ENCODE measurements around the gene ETFBKMT. TPM values are rescaled to one million over a fixed set of nuclear protein-coding genes. Genes with fewer than 3 reads are reported as not detected.

Gene ETFBKMT, protein sequence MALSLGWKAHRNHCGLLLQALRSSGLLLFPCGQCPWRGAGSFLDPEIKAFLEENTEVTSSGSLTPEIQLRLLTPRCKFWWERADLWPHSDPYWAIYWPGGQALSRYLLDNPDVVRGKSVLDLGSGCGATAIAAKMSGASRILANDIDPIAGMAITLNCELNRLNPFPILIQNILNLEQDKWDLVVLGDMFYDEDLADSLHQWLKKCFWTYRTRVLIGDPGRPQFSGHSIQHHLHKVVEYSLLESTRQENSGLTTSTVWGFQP
- total RNA-seq (1 to 10 TPM; 1.5 to 1.8 TPM), polyA plus RNA-seq (1 to 10 TPM; 1.3 to 2.2 TPM)

DNA sequence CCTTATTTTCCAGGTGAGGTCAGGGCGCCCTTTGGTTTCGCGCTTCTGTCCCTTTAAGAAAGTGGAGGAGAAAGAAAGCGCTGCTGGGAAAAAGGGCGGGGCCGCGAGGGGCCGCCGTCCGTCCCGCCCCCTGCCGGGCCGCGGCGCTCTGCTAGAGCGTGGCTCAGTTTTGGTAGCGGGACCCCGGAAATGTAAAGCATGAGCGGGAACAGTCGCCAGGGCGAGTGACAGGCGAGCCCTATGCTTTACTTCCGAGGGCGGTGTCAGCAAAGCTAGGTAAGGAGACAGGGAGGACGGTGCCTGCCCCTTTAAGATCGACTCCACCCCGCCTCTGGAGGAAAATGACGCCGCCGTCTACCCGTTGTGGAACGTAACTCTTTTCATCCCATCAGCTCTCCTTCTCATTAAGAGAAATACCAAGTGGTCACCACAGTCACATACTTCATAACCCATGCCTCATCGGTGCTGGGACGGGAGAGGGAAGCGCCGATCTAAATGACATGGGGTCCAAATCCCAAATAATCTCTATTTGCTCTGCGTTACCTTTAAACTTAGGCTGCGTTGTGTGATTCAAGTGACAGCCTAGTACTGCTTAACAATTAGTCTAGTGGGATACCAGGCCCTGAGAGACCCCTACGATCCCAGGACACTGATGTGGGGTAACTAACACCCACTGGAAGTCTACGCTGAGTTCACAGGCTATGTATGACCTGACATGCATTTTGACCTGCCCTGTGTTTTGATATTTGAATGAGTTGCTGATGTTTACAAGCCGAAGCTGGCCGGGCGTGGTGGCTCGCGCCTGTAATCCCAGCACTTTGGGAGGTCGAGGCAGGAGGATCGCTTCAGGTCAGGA lies at the start of gene ETFBKMT:
ETFBKMT (plus strand) TSS at position 602 of the 856 bp plus-strand sequence. CDS start 2,266 bp downstream, outside the sequence.
- CTCF ChIA-PET (ENCODE audit: partially characterized antibody), result interaction anchor here (0.6 to 2.2 kb wide), 7 partner anchors 9 to 1096 kb away, joined by 3 to 9 read pairs (median 3); partner anchors contain the start of gene YARS2
- peak; percentile 91 to 97 (median 94) for DNase-seq
- peaks cover 4 to 5% of the 10 kb centered on the region in 2 donors for H3K36me3 Mint-ChIP-seq

GRCh38 chr12:31612819-31613218 lies 46.7 kb upstream of the ETFBKMT start:
- POLR2A ChIA-PET (ENCODE audit: partially characterized antibody), result no interaction called here
- Mint-ChIP-seq H3K4me1 (no peaks in the 10 kb centered on the region), H3K27me3 (peaks cover 4 to 13% of the 10 kb centered on the region in 2 donors), H3K36me3 (no peaks in the 10 kb centered on the region), H3K27ac (no peak overlapping the region), H3K9me3 (peaks cover 2 to 15% (median 11%) of the 10 kb centered on the region in 8 donors), H3K4me3 (peak overlapping the region in 1 of 8 donors; percentile 72)
- no peak for DNase-seq
- no peaks in the 10 kb centered on the region for H3K36me3 ChIP-seq (ENCODE audit: insufficient read depth, low read length)
- no peaks in the 10 kb centered on the region for H3K4me1 ChIP-seq (ENCODE audit: insufficient read depth, low read length)
- CTCF ChIA-PET (ENCODE audit: partially characterized antibody), result no interaction called here
- no peak overlapping the region for H3K27ac ChIP-seq (ENCODE audit: low read depth, low read length)
- intact Hi-C loops (cut with micrococcal nuclease), result no loop called here
- no peaks in the 10 kb centered on the region for H3K9me3 ChIP-seq (ENCODE audit: control insufficient read depth in 1 of 2, low read length in 2 of 2)
- no peaks in the 10 kb centered on the region for H3K27me3 ChIP-seq (ENCODE audit: insufficient read depth, low read length)
- no peak overlapping the region for H3K4me3 ChIP-seq (ENCODE audit: low read length in 2 of 2)

More for the DNA sequence above, at the start of gene ETFBKMT:
- no peaks in the 10 kb centered on the region for H3K9me3 ChIP-seq (ENCODE audit: control insufficient read depth in 1 of 2, low read length in 2 of 2)
- no peaks in the 10 kb centered on the region for H3K9me3 Mint-ChIP-seq
- H3K27ac ChIP-seq (ENCODE audit: low read depth, low read length), result peak within 1 kb of the TSS; percentile 86
- H3K4me3 Mint-ChIP-seq, result peak within 1 kb of the TSS; percentile 92 to 99 (median 94)
- H3K4me1 Mint-ChIP-seq, result peaks cover 8 to 21% (median 14%) of the 10 kb centered on the region in 4 donors
- peak within 1 kb of the TSS; percentile 86 to 89 for H3K4me3 ChIP-seq (ENCODE audit: low read length in 2 of 2)
- no peaks in the 10 kb centered on the region for H3K27me3 ChIP-seq (ENCODE audit: insufficient read depth, low read length)
- POLR2A ChIA-PET (ENCODE audit: partially characterized antibody), result interaction anchor here (0.6 to 3.5 kb wide), 22 partner anchors 23 to 1098 kb away, joined by 3 to 49 read pairs (median 4); partner anchors contain the start of genes AMN1, DNM1L, RESF1 and YARS2
- H3K36me3 ChIP-seq (ENCODE audit: insufficient read depth, low read length), result no peaks in the 10 kb centered on the region
- H3K4me1 ChIP-seq (ENCODE audit: insufficient read depth, low read length), result peaks cover 17% of the 10 kb centered on the region
- no peaks in the 10 kb centered on the region for H3K27me3 Mint-ChIP-seq
- H3K27ac Mint-ChIP-seq, result peak within 1 kb of the TSS; percentile 91 to 99 (median 98)
- intact Hi-C loops (cut with micrococcal nuclease), result loop anchor here (1.0 to 2.0 kb wide), 6 partner anchors 70 to 1020 kb away; partner anchors contain the start of genes AMN1, BICD1, DNM1L and RESF1

- no peaks in the 10 kb centered on the region for H3K36me3 Mint-ChIP-seq
- ChIA-PET CTCF (ENCODE audit: partially characterized antibody) (no interaction called here), POLR2A (ENCODE audit: partially characterized antibody) (no interaction called here)
- H3K27ac ChIP-seq (ENCODE audit: low read depth, low read length), result no peak overlapping the region
- no peaks in the 10 kb centered on the region for H3K27me3 ChIP-seq (ENCODE audit: insufficient read depth, low read length)
- H3K36me3 ChIP-seq (ENCODE audit: insufficient read depth, low read length), result no peaks in the 10 kb centered on the region
- no peak overlapping the region for H3K4me3 Mint-ChIP-seq
- H3K9me3 Mint-ChIP-seq, result no peaks in the 10 kb centered on the region
- H3K27ac Mint-ChIP-seq, result no peak overlapping the region
- H3K4me3 ChIP-seq (ENCODE audit: low read length in 2 of 2), result no peak overlapping the region
- intact Hi-C loops (cut with micrococcal nuclease), result no loop called here
- DNase-seq, result no peak
- H3K9me3 ChIP-seq (ENCODE audit: control insufficient read depth in 1 of 2, low read length in 2 of 2), result no peaks in the 10 kb centered on the region
- no peaks in the 10 kb centered on the region for H3K4me1 Mint-ChIP-seq
- peaks cover 9 to 11% of the 10 kb centered on the region in 2 donors for H3K27me3 Mint-ChIP-seq
- no peaks in the 10 kb centered on the region for H3K4me1 ChIP-seq (ENCODE audit: insufficient read depth, low read length)
These were observed 41.1 kb upstream of the ETFBKMT start for GRCh38 chr12:31618228-31619025.

GRCh38 chr12:31620311-31620710 lies 39.2 kb upstream of the ETFBKMT start:
- Histone ChIP-seq H3K4me3 (ENCODE audit: low read length in 2 of 2) (no peak overlapping the region), H3K27me3 (ENCODE audit: insufficient read depth, low read length) (no peaks in the 10 kb centered on the region), H3K4me1 (ENCODE audit: insufficient read depth, low read length) (no peaks in the 10 kb centered on the region), H3K9me3 (ENCODE audit: control insufficient read depth in 1 of 2, low read length in 2 of 2) (no peaks in the 10 kb centered on the region), H3K36me3 (ENCODE audit: insufficient read depth, low read length) (no peaks in the 10 kb centered on the region), H3K27ac (ENCODE audit: low read depth, low read length) (no peak overlapping the region)
- H3K27me3 Mint-ChIP-seq, result peaks cover 9 to 11% of the 10 kb centered on the region in 2 donors
- H3K4me3 Mint-ChIP-seq, result no peak overlapping the region
- no peaks in the 10 kb centered on the region for H3K4me1 Mint-ChIP-seq
- ChIA-PET CTCF (ENCODE audit: partially characterized antibody) (no interaction called here), POLR2A (ENCODE audit: partially characterized antibody) (no interaction called here)
- no peaks in the 10 kb centered on the region for H3K9me3 Mint-ChIP-seq
- H3K27ac Mint-ChIP-seq, result no peak overlapping the region
- no peak for DNase-seq
- H3K36me3 Mint-ChIP-seq, result no peaks in the 10 kb centered on the region
- intact Hi-C loops (cut with micrococcal nuclease), result no loop called here

- Mint-ChIP-seq H3K27ac (no peak overlapping the region), H3K4me3 (no peak overlapping the region), H3K36me3 (no peaks in the 10 kb centered on the region), H3K27me3 (peaks cover 15 to 16% of the 10 kb centered on the region in 2 donors), H3K4me1 (no peaks in the 10 kb centered on the region), H3K9me3 (no peaks in the 10 kb centered on the region)
- no peaks in the 10 kb centered on the region for H3K9me3 ChIP-seq (ENCODE audit: control insufficient read depth in 1 of 2, low read length in 2 of 2)
- no peaks in the 10 kb centered on the region for H3K4me1 ChIP-seq (ENCODE audit: insufficient read depth, low read length)
- POLR2A ChIA-PET (ENCODE audit: partially characterized antibody), result no interaction called here
- CTCF ChIA-PET (ENCODE audit: partially characterized antibody), result no interaction called here
- H3K4me3 ChIP-seq (ENCODE audit: low read length in 2 of 2), result no peak overlapping the region
- no peak for DNase-seq
- H3K27ac ChIP-seq (ENCODE audit: low read depth, low read length), result no peak overlapping the region
- H3K36me3 ChIP-seq (ENCODE audit: insufficient read depth, low read length), result no peaks in the 10 kb centered on the region
- intact Hi-C loops (cut with micrococcal nuclease), result no loop called here
- no peaks in the 10 kb centered on the region for H3K27me3 ChIP-seq (ENCODE audit: insufficient read depth, low read length)
These were observed 37.5 kb upstream of the ETFBKMT start for GRCh38 chr12:31622038-31622437.

DNA sequence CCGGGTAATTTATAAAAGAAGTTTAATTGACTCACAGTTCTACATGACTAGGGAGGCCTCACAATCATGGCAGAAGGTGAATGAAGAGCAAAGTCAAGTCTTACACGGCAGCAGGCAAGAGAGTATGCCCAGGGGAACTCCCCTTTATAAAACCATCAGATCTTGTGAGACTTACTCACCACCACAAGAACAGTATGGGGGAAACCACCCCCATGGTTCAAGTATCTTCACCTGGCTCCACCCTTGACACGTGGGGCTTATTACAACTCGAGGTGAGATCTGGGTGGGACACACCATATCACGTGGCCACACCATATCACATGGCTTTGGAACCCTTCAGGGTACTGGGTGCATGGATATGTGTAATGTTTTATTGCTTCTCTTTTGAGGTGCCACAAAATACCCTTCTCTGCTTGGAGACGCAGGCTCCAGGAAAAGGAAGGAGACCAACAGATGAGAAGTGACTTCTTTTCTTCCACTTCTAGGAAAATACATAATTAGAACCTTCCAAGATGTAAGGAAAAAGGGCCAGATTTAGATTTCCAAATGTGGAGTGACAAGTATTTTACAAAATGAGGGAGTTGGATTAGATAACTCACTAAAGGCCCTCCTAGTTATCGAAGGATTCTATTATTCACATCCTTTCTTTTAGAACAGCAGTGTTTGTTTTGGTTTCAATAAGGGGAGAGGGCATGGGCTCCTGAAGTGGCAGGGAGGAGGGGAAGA lies 33.1 kb upstream of the ETFBKMT start:
- Histone ChIP-seq H3K4me1 (ENCODE audit: insufficient read depth, low read length) (no peaks in the 10 kb centered on the region), H3K9me3 (ENCODE audit: control insufficient read depth in 1 of 2, low read length in 2 of 2) (no peaks in the 10 kb centered on the region), H3K4me3 (ENCODE audit: low read length in 2 of 2) (no peak overlapping the region), H3K36me3 (ENCODE audit: insufficient read depth, low read length) (no peaks in the 10 kb centered on the region), H3K27me3 (ENCODE audit: insufficient read depth, low read length) (no peaks in the 10 kb centered on the region), H3K27ac (ENCODE audit: low read depth, low read length) (no peak overlapping the region)
- Mint-ChIP-seq H3K27ac (no peak overlapping the region), H3K9me3 (no peaks in the 10 kb centered on the region), H3K4me1 (no peaks in the 10 kb centered on the region), H3K36me3 (no peaks in the 10 kb centered on the region), H3K4me3 (no peak overlapping the region), H3K27me3 (peaks cover 10 to 12% of the 10 kb centered on the region in 2 donors)
- ChIA-PET CTCF (ENCODE audit: partially characterized antibody) (interaction anchor here (1.6 kb wide), 1 partner anchor 12 kb away, joined by 5 read pairs; no protein-coding TSS in a partner anchor), POLR2A (ENCODE audit: partially characterized antibody) (no interaction called here)
- intact Hi-C loops (cut with micrococcal nuclease), result no loop called here
- no peak for DNase-seq

All from CD4-positive, alpha-beta memory T cell (primary cell).